ENCODE results near the gene XCR1.

XCR1 gene

DNA sequence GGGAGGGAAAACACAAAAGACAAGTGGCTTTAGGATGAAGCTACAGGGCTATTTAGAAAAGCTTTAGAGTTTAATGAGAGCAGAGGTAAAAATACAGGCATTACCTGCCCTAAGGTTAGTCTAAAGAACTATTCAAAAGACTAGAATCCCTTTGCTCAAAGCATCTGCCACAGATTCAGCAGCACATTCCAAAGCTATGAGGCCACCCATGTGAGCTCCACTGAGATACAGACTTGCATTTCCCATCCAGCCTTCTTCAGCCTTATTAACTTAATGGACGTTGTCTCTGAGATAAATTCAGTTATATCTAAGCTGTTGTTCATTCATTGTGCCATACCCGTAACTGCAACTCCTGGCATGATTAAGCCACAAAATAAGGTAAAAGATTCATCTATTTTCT lies 58.6 kb downstream of the XCR1 start:
- Histone ChIP-seq H3K27me3 (ENCODE audit: control insufficient read depth, insufficient read depth, low read length) (no peaks in the 10 kb centered on the region), H3K4me1 (no peaks in the 10 kb centered on the region), H2AFZ (no peak overlapping the region), H3K79me2 (no peaks in the 10 kb centered on the region), H3K9me3 (ENCODE audit: control insufficient read depth, low read length) (no peaks in the 10 kb centered on the region), H3K36me3 (ENCODE audit: control insufficient read depth, insufficient read depth, low read length) (no peaks in the 10 kb centered on the region), H3K4me2 (ENCODE audit: low read length) (no peak overlapping the region), H3K4me3 (ENCODE audit: low read depth, low read length) (no peak overlapping the region), H3K9ac (no peak overlapping the region), H3K27ac (no peak overlapping the region)
- TF ChIP-seq CTCF (IDR thresholded peaks at IDR 0.05) = no peak

DNA sequence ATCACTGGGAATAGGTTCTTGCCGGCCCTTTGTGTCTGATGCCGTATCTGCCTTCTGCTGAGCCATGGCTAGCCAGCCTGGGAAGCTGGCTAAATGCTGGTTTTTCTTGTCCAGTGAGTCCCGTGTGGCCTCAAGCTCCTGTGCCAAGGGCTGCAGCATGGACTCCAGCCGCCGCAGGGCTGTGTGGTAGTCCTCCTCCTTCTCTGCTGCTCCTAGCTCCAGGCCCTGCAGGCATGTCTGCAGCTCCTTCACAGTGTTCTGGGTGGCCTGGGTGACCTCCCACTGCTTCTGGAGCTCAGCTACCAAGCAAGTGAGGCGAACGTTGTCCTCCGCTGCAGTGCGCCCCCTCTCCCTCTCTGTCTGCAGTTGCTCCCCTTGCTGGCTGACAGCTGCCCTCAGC lies 59.1 kb downstream of the XCR1 start:
- Histone ChIP-seq H3K4me1 (no peaks in the 10 kb centered on the region), H3K9me3 (ENCODE audit: control insufficient read depth, low read length) (no peaks in the 10 kb centered on the region), H3K4me3 (ENCODE audit: low read depth, low read length) (no peak overlapping the region), H3K9ac (no peak overlapping the region), H3K36me3 (ENCODE audit: control insufficient read depth, insufficient read depth, low read length) (no peaks in the 10 kb centered on the region), H2AFZ (no peak overlapping the region), H3K27me3 (ENCODE audit: control insufficient read depth, insufficient read depth, low read length) (no peaks in the 10 kb centered on the region), H3K27ac (no peak overlapping the region), H3K79me2 (no peaks in the 10 kb centered on the region), H3K4me2 (ENCODE audit: low read length) (no peak overlapping the region)
- no peak for TF ChIP-seq CTCF (IDR thresholded peaks at IDR 0.05)

GRCh38 chr3:45967724-45968123 lies 59.6 kb downstream of the XCR1 start:
- no peaks in the 10 kb centered on the region for H3K36me3 ChIP-seq (ENCODE audit: control insufficient read depth, insufficient read depth, low read length)
- no peaks in the 10 kb centered on the region for H3K79me2 ChIP-seq
- H3K4me3 ChIP-seq (ENCODE audit: low read depth, low read length) = no peak overlapping the region
- no peak overlapping the region for H3K9ac ChIP-seq
- no peaks in the 10 kb centered on the region for H3K4me1 ChIP-seq
- no peak for TF ChIP-seq CTCF (IDR thresholded peaks at IDR 0.05)
- H3K27me3 ChIP-seq (ENCODE audit: control insufficient read depth, insufficient read depth, low read length) = no peaks in the 10 kb centered on the region
- H2AFZ ChIP-seq = no peak overlapping the region
- no peak overlapping the region for H3K4me2 ChIP-seq (ENCODE audit: low read length)
- H3K27ac ChIP-seq = no peak overlapping the region
- H3K9me3 ChIP-seq (ENCODE audit: control insufficient read depth, low read length) = no peaks in the 10 kb centered on the region
